NCI-H82 treated with DMSO at 0.1 percent for 48 hours (cell line): ENCODE results near the gene SGF29.
"Not testable (repeated sequence)": the region's sequence is repeated elsewhere in the genome, so short reads cannot be mapped to it uniquely, and the experiment has no call there.

Source experiments
- DNase-seq: peaks from one replicate; lab custom pipeline; 2025; ENCODE audit not compliant: unreplicated experiment; lab: John Stamatoyannopoulos, UW

The SGF29 gene

DNA sequence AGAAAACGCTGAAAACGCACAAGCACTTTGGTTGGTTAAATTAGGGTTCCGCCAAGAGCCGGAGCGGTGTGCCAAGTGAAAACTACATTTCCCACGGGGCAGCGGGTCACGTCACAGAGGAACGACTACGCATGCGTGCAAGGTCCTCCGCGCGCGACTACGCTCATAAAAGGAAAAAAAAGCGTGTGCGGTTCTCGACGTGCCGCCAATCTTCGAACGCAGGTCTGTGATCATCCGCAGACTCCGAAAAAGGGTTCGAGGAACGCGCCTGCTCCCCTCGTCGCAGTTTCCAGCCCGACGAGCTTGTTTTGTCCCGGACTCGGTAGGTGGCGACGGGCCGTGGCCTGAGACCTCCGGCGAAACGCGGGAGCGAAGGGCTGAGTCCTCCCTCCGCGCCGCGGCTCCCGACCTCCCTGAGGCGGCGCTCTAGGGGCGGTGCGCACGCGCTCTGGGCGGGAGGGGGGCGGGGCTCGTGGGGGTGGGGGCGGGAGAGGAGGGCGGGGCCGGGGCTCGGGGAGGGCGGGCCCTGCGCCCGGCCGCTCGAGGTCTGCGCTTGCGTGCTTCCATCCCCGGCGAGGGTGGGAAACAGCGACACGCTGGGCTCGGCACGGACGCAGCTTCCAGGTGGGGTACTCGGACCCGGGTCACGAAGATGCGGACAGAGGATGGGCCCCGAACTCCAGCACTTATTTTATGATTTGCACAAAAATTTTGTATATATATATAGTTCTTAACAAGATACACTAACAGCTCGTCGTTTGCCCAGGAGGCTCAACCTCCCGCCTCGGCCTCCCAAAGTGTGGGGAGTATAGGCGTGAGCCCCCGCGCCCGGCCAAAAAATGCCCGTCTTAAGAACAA, at the start of gene SGF29:
TSS of gene SGF29 (plus strand) at position 145 of the 858 bp plus-strand sequence. CDS start 27,150 bp downstream, outside the sequence.
- DNase-seq: peak; percentile 76

DNA sequence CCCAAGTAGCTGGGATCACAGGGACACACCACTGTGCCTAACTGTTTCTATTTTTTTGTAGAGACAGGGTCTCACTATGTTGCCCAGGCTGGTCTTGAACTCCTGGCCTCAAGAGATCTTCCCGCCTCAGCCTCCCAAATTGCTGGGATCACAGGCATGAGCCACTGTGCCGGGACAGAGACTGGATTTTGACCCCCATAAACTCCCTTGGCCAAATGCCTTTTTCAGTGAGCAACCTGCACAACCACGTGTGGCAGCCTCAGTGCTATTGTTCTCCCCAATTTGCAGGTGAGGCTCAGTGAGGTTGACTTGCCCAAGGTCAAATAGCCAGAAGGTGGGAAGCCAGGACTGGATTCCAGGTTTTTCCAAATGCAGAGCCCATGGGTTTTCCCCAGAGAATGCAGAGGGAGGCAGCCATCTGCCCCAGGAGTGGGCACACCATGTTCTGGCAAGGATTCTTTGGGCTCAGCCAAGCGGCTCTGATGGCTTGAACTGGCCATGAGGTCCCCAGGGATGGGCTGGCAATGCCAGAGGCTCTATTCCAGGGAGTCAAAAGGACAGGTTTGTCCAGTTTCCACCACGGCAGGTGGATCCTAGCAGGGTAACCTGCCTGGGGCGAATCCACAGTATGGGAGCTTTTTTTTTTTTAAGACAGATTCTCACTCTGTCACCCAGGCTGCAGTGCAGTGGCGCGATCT, 48.9 kb upstream of the SGF29 start:
- DNase-seq: no peak

DNA sequence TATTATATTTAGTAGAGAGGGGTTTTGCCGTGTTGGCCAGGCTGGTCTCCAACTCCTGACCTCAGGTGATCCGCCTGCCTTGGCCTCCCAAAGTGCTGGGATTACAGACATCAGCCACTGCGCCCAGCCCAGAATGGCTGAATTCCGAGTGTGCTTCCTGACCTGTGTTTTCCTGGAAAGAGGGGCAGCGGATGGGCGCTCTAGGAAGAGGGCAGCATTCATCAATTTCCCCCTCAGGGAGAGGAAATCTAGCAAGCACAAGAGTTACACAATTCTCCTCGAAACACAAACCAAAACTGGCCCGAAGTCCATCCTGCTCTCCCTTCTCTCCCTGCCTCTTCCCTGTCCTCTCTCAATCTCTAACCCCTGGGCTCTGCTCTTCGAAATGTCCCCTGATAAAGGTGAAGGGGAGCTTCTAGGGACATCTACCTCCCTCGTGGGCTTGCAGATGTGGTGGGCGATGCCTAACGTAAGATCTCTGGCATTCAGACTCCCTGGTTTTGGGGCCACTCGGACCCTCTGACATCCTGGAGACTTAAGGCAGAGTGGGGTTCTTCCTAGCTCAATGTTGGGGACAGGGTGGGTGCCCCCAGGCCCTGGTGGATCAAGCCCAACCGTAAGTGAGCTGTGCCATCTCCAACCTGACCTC, 48.1 kb upstream of the SGF29 start:
- no peak for DNase-seq

DNA sequence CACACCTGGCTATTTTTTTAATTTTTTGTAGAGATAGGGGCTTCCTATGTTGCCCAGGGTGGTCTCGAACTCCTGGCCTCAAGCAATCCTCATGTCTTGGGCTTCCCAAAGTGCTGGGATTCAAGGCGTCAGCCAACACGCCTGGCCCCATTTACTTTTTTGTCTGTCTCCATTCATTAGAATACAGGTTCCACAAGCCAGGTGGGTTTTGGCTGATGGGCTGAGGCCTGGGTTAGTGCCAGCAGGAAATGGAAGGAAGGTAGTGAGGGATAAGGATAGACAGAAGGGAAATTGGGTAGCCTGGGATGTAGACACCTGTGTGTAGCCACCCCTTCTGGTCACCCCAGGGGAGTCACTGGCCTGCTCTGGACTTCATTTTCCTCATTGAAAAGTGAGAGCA, 42.7 kb upstream of the SGF29 start:
- DNase-seq: no peak

DNA sequence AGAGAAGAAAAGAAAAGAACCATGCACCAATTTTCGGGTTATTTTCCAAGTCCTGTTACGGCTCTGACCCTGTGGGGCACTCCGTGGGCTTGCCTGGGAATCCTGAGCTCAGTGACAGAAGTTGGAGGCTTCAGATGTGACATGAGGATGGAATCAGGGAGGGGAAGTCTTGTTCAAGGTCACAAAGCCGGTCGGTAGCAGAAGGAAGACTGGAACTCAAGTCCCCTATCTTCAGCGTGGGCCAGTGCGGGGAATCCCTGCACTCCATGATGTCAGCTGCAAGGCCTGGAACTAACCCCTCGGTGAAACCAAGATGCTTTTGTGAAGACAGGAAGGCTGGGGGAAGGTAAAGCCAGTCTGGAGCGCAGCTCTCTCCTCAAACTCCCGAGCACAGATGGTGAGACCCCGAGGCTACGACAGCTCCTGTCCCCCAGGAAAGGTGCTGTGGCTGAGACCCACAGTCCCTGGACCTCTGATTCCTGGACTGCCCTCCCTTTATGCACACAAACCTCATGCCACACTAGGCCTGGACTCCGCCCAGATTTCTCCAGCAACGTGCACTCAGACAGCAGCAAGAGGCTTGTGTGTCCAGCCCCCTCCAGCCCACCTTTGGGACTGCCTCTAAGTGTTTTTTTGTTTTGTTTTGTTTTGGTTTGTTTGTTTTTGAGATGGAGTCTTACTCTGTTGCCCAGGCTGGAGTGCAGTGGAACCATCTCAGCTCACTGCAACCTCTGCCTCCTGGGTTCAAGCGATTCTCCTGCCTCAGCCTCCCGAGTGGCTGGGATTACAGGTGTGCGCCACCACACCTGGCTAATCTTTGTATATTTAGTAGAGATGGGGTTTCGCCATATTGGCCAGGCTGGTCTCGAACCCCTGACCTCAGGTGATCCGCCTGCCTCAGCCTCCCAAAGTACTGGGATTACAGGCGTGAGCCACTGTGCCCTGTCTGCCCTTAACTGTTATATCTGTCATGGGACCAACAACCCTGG, 41.6 kb upstream of the SGF29 start:
- DNase-seq: no peak

DNA sequence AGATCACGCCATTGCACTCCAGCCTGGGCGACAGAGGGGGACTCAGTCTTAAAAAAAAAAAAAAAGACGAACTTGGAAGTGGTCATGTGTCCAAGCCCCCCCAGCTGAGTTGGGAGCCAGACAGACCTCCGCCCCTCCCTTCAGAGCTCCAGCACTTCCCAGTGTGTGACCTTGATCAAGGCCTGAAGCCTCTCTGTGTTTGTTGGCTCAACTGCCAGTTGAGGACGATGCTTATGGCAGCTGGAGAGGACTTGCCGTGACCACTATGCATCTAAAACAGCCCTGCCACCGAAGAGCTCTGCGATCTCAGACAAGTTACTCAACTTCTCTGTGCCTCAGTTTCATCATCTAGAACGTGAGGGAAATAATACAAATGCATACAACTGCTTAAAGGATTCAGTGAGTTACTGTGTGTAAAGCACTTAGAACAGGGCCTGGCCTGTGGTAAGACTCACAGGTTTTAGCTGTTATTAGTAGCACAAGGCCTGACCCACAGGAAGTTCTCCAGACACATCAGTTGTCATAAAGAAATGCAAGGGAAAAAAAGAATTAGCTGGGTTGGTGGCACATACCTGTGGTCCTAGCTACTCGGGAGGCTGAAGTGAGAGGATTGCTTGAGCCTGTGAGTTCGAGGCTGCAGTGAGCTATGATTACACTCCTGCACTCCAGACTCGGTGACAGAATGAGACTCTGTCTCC, 40.1 kb upstream of the SGF29 start:
- no peak for DNase-seq

DNA sequence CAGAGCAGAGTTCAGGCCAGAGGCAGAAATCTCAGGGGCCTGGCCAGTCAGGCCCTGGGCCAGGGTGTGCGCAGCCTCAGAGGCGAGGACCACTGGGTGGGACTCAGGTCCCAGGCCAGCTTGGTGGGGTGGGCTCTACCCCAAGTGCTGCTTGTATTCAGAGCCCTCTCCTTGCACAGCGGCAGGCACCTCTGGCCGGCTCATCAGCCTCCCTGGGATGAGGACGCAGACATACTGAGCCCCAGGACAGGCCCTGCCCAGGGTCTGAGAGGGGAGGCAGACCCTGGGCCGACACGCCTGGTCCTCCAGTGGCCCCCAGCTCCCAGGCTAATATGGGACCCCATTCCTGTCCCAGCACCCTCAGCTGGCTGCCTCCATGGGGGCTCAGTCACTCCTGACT, 39.5 kb upstream of the SGF29 start:
- DNase-seq: no peak

DNA sequence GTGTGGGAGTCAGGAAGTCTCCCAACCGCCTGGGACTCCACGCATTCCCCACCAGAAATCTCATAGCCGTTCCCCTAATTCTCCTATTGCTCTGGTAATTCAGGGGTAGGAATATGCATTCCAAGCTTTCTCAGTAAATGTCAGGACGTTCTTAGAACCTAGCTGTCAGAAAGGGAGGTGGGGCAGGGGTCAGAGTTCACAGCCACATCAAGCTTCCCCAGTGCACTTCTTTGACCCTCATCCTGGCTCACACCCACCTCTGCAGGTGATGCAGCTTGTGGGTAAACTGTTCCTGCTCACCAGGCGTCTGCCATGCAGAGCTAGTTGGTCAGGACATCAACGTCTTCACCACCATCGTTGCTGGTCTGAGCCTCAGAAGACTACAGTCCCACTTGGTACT, 33.0 kb upstream of the SGF29 start:
- DNase-seq: no peak

DNA sequence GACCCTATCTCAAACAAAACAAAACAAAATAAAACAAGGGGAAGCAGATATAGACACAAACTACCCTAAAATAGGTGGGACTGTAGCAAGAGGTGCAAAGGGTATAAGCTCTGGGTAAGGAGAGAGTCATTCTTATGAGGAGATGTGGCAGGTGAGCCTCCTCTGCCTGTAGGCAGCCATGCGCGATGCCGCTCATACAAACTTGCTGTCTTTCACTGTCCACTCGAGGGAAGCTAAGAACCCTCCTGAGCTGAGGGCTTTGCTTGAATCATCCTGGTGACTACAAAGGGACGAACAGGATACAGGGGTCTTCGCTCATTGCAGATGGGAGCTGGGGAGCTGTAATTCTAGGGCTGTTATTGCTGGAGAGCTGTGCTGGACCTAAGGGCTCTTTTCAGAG, 32.3 kb upstream of the SGF29 start:
- no peak for DNase-seq

DNA sequence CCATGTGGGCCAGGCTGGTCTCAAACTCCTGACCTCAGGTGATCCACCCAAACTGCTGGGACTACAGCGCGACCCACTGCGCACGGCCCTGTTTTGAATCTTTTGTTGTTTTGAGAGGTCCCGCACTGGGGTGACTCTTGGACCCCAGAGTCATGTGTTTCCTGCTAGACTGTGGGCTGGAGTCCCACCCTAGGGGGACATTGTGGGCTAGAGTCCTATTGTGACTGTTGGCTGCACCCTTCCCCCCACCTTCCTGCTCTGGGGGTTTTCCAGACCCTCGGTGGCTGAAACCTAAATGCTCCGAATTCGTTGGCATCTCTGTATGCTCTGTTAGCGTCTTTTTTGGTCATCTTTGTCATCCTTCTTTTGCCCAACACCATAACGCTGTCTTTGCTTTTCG, 30.9 kb upstream of the SGF29 start:
- no peak for DNase-seq

DNA sequence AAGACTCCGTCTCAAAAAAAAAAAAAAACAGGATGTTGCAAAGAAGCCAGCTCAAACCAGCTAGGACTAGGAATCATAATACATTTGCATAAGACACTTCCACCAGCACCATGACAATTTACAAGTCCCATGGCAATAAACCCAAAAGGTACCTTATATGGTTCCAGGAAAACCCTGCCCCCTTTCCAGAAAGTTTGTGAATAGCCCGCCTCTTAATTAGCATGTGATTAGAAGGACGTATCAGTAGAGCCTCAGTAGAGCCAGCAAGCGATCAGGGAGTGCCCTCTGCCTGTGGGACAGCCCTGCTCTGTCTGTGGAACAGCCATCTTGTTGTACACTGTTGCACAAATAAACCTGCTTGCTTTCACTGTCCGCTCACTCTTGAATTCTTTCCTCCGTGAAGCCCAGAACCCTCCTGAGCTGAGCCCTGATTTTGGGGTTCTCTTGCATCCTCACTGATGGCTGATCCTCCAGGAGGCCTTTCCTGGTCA, 29.0 kb upstream of the SGF29 start:
- no peak for DNase-seq

DNA sequence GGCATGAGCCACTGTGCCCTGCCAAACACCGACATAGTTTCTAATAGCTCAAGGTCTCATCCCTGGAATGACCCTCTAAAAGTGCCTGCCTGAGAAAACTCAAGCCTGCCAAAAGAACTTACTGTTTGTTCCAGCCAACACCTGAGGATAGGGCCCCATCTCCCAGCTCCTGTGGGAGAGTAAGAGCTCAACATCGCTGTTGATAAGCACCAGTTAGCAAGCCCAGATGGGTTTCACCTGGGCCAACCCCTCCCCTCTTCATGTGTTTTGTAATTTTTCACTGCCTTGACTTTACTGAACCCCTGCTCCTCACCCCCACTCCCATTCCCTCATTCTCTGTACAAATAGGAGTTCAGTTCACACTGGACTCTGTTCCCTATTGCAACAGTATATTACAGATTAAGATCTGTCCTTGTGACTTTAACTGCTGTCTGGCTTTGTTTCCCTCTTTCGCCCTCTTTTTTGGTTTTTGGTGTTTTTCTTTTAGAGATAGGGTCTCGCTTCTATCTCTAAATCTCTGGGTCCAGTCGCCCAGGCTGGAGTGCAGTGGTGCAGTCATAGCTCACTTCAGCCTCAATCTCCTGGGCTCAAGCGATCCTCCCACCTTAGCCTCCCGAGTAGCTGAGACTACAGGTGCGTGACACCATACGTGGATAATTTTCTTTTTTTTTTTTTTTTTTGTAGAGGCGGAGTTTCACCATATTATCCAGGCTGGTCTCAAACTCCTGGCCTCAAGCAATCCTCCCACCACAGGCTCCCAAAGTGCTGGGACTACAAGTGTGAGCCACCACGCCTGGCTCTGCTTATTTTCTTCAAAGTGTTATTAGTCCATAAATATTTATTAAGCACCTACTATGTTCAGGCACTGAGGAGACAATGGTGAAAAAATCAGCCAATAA, 27.3 kb upstream of the SGF29 start:
- DNase-seq: no peak

DNA sequence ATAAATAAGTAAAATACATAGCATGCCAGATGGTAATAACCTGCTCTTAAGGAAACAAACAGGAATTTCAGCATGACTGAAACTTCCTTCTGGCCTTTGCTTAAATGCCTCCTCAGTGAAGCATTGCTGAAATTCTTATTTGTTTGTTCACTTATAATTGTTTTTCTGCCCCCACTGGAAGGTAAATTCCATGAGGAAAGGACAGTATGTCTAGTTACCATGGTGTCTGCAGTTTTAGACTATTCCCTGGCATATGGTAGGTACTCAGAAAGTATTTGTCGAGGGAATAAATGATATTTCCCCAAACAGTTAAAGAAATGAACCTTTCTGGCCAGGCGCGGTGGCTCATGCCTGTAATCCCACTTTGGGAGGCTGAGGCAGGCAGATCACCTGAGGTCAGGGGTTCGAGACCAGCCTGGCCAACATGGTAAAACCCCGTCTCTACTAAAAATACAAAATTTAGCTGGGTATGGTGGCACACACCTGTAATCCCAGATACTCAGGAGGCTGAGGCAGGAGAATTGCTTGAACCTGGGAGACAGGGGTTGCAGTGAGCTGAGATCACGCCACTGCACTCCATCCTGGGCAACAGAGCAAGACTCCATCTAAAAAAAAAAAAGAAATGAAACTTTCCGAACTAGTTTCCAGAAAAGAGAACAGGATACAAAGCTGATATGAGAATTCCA, 26.5 kb upstream of the SGF29 start:
- not testable (repeated sequence) for DNase-seq

DNA sequence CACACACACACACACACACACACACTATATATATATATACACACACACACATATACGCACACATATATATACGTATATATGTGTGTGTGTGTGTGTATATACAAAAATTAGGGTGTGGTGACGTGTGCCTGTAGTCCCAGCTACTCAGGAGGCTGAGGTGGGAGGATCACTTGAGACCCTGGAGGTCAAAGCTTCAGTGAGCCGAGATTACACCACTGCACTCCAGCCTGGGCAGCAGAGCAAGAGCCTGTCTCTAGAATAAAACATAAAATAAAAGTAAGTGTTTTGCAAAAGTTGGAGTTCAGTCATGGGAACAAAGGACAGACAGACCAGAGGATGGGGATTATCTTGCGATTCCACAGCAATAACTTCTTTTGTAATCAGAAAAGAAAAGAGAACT, 25.7 kb upstream of the SGF29 start:
- DNase-seq: no peak

DNA sequence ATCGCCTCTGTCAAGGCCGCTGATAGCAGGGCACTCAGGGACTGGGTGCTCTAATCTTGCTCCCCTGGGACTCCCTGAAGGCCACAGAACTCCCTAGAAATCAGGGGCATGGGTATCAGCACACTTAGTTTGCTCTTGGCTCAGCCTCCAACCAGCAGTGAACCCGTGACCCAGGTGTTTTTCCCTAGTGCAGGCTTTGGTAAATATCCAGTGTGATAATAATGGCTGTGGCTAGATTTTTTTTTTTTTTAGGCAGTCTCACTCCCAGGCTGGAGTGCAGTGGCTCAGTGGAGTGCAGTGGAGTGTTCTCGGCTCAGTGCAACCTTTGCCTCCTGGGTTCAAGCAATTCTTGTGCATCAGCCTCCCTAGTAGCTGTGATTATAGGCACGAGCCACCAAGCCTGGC, 25.3 kb upstream of the SGF29 start:
- DNase-seq: no peak

DNA sequence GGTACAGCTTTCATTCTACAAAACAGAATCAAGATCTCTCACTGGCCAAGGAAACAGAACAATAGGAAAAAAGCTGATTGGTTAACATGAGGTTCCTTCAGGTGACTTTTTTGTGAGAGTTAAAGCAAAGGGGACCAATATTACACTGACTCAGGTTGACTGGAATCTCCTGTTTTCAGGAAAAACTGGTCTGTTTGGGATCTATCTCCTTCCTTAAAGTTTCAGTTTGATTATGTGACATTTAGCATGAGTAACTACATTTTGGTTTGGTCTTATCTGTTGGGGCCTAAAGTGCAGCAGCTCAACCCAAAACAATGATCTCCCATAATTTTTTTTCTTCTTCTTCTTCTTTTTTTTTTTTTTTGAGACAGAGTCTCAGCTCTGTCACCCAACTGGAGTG, 24.6 kb upstream of the SGF29 start:
- DNase-seq: no peak

DNA sequence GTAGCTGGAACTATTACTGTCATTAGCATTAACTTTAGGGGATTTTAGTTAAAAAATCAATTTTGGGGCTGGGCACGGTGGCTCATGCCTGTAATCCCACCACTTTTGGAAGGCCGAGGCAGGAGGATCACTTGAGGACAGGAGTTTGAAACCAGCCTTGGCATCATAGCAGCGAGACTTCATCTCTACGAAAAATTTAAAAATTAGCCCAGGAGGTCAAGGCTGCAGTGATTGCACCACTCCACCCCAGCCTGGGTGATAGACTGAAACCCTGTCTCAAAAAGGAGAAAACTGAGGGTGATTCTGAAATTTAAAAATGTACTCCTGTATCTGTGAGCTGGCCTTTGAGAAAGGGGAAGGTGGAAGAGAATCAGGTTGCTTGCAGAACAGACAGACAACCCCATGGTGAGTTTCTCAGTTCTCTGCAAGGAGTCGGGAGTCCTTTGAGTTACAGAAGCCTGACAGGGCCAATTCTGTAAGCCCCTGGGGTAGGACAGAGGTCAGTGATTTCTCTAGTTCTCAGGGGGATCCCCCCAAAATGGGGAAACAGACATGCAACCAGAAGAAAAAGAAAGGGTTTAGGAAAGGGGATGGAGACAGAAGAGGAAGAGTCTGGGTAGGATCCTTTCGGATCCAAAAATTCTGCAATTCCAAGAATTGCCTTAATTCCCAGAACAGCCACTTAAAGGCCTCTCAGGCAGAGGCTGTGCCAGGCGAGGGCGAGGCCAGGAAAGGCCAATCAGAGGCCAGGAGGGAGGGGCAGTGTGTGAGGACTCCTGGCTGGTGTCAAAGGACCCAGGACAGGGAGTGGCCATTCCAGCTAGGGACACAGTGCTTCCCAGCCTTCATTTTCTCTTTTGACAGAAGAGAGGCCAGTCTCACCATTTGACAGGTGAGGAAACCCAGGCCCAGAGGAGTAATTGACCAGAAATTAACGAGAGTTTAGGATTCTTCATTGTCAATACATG, 21.7 kb upstream of the SGF29 start:
- DNase-seq: no peak
